ENCODE measurements around the gene IMMP2L. TPM values are rescaled to one million over a fixed set of nuclear protein-coding genes. Genes with fewer than 3 reads are reported as not detected.

IMMP2L gene
- total RNA-seq, 1 experiment from 2014 or later = 13.6 TPM

- no peak for DNase-seq (ENCODE audit: low spot score)
- POLR2A ChIA-PET = no interaction called here
- Mint-ChIP-seq H3K27me3 (ENCODE audit: low read depth) (no peaks in the 10 kb centered on the region), H3K9me3 (peaks cover 21% of the 10 kb centered on the region), H3K4me1 (peaks cover 3% of the 10 kb centered on the region; the same call in 1 of the 2 replicates), H3K36me3 (peaks cover 3% of the 10 kb centered on the region), H3K4me3 (no peak overlapping the region), H3K27ac (no peak overlapping the region)
- TF ChIP-seq ZNF121 (CRISPR knock-in tag; IDR thresholded peaks at IDR 0.05) (no peak), MLX (CRISPR knock-in tag; IDR thresholded peaks at IDR 0.05) (no peak), ATF6 (CRISPR knock-in tag; IDR thresholded peaks at IDR 0.05) (no peak), GRHL2 (CRISPR knock-in tag; IDR thresholded peaks at IDR 0.05; ENCODE audit: insufficient replicate concordance, severe bottlenecking) (no peak), IRF2 (CRISPR knock-in tag; IDR thresholded peaks at IDR 0.05; ENCODE audit: borderline replicate concordance, low read depth) (no peak), AR (CRISPR knock-in tag; IDR thresholded peaks at IDR 0.05) (no peak), AFF4 (CRISPR knock-in tag; IDR thresholded peaks at IDR 0.05; ENCODE audit: borderline replicate concordance) (no peak), SOX15 (CRISPR knock-in tag; IDR thresholded peaks at IDR 0.05) (no peak), ZMAT4 (CRISPR knock-in tag; IDR thresholded peaks at IDR 0.05) (no peak), ATF1 (CRISPR knock-in tag; IDR thresholded peaks at IDR 0.05) (no peak), ZNF423 (CRISPR knock-in tag; IDR thresholded peaks at IDR 0.05) (no peak), ZNF512 (CRISPR knock-in tag; IDR thresholded peaks at IDR 0.05; ENCODE audit: borderline replicate concordance) (no peak), NFYB (CRISPR knock-in tag; conservative IDR thresholded peaks at IDR 0.05; ENCODE audit: low read depth) (no peak), ZBTB21 (CRISPR knock-in tag; IDR thresholded peaks at IDR 0.05; ENCODE audit: borderline replicate concordance) (no peak), FOXP1 (CRISPR knock-in tag; IDR thresholded peaks at IDR 0.05; ENCODE audit: borderline replicate concordance) (no peak), FOXP4 (CRISPR knock-in tag; IDR thresholded peaks at IDR 0.05) (no peak)
- ATAC-seq = no peak
- CTCF ChIA-PET = no interaction called here
These were observed 232.1 kb downstream of the IMMP2L start for GRCh38 chr7:111330235-111330523.

All from WTC11 (cell line).